Glomerular endothelial cell (primary cell): ENCODE measurements around the gene PALM. TPM values are rescaled to one million over a fixed set of nuclear protein-coding genes. Genes with fewer than 3 reads are reported as not detected.
"Not testable (repeated sequence)": the region's sequence is repeated elsewhere in the genome, so short reads cannot be mapped to it uniquely, and the experiment has no call there.

ENCODE experiments used
- DNase-seq: peaks from one replicate; pipeline ENCODE4 v3.0.0-alpha.2; 2011; ENCODE audit warnings: low read depth, low spot score; ENCODE audit errors: extremely low read depth
- total RNA-seq: library from RNA; depleted of rRNA; stranded (reverse); fragments of >200 nt; gene quantifications from 2 replicates; pipeline ENCODE4 v1.2.3, GENCODE V29; 2015

PALM gene, protein sequence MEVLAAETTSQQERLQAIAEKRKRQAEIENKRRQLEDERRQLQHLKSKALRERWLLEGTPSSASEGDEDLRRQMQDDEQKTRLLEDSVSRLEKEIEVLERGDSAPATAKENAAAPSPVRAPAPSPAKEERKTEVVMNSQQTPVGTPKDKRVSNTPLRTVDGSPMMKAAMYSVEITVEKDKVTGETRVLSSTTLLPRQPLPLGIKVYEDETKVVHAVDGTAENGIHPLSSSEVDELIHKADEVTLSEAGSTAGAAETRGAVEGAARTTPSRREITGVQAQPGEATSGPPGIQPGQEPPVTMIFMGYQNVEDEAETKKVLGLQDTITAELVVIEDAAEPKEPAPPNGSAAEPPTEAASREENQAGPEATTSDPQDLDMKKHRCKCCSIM
- 48.9 and 52.8 TPM in 2 replicates for total RNA-seq

DNA sequence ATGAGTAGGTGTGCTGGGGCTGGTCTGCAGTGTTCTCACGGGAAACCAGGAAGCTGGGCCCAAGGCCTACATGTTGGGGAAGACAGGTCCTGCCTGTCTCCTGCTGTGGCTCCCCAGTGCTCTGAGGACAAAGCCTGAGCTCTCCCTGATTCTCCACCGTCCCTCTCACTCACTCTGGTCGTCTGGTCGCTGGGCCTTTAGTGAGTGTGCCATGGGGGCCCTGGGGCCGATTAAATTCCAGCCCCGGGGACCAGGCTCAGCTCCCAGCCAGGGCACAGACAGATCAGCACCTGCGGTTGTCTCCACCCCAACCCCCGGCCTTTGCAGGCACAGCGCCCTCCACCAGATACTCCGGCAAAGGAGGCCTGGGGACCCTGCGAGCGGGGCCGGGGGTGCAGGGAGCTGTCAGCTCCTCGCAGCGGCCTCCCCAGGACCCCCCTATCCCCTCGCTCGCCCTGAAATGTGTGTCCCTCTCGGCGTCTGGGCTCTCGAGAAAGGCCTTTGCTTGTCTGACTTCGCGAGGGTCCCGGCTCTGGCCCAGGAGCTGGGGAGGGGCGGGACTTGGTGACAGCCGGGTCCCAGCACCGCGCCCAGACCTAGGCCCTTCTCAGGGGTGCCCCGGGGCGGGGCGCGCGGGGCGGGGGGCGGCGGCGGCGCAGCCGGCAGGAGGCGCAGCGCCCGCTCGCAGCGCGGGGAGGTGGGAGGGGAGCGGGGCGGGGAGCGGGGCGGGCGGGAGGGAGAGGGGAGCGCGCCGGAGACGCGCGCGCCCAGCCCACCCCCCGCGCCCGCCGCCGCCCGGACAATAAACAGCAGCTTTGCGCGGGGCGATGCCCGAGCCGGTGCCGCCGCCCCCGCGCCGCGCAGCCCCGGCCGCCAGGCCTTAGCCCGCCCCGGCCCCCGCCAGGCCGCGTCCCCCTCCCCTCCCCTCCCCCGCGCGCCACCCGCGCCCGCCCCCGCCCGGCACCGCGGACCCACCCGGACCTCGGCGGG, at the start of gene PALM:
TSS of gene PALM (plus strand) at position 782 of the 990 bp plus-strand sequence. CDS start 212 bp downstream, outside the sequence.
- no peak for DNase-seq

DNA sequence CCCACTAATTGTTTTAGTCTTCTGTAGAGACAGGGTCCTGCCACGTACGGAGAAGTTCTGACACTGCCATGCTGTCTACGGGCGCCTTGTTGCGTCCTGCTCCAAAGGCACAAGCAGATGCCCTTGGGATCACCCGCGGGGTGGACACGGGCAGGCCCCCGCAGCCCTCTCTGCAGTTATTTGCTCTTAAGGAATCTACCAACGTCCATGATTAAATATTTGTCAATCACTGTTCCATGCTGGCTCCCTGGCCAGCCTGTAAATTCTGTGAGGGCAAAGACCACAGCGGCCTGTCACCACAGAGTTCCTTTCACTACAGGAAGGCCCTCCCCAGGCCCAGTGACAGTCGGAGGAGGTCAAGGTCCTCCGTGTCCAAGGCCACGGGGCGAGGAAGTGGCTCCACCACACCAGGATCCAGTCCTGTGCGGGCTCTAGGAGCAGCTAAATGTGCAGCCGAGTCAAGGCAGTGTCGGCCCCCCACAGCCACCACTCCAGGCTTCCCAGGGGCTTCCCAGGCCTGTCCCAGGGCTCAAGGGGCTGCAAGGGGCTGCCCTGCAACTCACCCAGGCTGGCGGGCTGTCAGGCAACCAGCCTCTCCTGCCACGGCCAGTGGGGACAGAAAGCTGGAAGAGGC, 47.8 kb upstream of the PALM start:
- no peak for DNase-seq

DNA sequence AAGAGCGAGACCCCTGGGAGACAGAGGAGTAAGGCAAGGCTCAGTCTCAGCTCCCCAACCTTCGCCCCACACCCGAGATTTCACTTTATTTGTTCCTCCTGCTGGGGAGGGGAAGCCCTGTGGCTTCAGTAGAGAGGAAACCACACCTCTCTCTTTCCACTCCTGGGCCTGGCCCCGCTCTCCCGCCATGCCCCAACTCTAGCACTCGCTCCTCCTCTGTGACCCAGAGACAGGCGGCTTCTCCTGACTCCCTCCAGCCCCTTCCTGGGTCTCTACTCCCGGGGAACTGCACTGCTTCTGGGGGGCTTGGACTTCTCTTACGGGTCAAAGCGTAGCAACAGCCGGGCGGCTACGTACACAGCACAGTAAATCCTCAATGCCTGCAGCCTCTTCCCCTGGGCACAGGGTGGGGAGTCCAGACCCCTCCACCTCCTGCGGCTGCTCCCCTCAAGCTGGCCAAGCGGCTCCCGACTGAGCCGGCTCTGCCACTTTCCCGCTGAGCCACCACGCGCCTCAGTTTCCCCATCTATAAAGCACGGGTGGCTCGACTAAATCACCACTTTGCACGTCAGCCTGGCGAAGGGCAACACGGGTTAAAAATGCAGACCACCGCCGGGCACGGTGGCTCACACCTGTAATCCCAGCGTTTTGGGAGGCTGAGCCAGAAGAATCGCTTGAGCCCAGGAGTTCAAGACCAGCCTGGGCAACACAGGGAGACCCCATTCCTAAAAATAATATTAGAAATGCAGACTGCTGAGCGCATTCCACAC, 47.1 kb upstream of the PALM start:
- no peak for DNase-seq

DNA sequence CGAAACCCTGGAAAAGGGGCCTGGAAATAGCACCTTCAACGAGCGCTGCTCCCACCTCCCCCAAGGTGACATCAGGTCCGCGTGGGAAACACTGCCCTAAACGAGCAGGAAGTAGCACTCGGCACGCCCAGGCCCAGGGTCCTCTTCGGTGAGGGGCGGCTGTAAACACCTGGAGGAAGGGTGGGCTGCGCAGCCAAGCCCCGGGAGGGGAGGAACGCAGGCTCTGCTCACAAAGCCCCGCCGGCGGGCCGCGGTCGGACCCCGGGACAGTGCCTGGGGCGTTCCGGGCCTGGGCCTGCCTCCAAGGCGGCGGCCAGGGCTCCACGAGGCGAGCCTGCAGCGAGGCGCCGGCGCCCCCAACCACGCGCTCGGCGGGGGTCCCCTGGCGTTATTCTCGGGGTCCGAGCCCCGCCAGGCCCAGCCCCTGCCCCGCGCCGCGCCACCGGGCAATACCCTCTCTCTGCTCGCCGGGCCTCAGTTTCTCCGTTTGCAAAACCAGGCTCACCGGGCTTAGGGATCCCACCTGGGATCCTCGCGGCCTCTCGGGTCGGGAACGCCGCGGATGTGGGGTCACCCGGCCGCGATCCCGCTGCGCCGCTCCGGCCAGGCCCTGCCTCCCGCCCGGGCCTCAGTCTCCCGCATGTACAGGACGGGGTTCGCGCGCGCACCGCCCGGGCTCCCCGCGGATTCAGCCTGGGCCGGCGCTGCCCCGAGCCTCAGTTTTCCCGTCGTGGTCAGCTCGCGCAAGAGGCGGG, 46.4 kb upstream of the PALM start:
- no peak for DNase-seq

DNA sequence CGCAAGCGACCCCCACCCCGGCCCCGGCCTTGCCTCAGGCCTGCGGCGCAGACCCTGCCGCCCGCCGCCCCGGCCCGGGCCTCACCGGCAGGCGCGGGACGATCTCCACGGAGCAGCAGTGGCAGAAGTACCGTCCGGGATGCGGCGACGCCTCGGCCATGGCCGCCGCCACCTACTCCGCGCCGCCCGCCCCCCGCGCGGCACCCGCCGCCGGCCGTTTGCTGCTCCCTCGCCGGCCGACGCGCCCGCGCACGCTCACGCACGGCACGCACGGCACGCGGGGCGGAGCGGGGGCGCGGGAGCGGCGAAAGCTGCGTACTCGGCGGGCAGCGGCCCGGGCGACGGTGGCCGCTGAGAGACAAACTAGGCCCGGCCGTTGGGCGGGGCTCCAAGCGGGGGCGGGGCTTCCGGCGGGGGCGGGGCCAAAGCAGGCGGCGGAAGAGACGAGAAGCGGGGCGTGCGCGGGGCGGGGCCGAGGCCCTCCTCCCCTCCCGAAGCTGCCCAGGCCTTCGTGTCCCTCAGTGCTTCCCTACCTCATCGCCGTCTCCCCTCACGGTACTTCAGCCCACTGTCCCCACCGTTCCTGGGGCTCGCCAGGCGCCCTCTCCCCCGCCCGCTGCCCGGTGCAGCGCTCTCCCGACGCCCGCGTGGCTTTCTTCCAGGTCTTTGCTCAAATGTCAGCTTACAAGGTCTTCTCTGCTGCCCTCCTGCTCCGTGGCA, 45.6 kb upstream of the PALM start, which contains the start of gene RNF126:
TSS of gene RNF126 (minus strand) at position 253 of the 720 bp plus-strand sequence. CDS start at position 160, 93 bp downstream.
- no peak for DNase-seq

DNA sequence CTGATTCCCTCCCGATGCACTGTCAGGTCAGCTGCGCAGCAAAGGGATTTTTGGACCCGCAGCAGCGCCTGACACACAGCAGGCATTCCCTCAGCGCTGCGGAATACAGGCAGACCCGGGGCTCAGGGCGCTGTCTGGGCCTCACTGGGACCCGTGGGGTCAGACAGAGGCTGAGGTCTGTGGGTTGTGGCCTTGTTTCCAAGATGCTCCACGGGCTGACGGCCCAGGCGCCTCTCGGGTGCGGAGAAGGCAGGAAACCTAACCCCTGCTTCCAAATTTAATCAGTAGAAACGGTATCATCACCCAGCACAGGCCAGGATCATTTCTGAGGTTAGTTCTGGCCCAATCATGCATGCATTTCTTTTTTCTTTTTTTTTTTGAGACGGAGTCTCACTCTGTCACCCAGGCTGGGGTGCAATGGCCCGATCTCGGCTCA, 45.0 kb upstream of the PALM start:
- DNase-seq, result no peak

DNA sequence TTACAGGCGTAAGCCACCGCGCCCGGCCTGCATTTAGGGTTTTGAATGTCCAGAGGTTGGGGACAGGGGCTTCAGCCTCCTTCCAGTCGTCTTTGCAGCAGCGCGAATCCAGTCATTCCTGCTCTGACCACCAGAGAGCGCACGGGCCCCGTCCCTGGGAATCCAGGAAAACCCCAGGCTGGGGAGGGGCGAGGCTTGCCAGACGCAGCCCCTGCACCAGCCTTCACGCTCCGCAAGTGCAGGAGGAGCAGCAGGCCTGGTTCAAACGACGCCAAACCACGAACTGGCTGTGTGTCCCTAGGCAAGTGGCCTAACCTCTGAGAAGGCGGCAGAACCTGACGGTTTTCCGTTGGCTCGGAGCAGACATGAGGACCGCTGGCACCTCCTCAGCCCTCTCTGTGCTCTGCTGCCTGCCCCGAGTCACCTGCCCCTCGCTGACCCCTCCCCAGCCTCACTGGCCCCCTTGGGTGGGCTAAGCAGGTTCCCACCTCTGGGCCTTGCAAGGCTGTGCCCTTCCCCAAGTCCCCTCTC, 43.8 kb upstream of the PALM start:
- no peak for DNase-seq

DNA sequence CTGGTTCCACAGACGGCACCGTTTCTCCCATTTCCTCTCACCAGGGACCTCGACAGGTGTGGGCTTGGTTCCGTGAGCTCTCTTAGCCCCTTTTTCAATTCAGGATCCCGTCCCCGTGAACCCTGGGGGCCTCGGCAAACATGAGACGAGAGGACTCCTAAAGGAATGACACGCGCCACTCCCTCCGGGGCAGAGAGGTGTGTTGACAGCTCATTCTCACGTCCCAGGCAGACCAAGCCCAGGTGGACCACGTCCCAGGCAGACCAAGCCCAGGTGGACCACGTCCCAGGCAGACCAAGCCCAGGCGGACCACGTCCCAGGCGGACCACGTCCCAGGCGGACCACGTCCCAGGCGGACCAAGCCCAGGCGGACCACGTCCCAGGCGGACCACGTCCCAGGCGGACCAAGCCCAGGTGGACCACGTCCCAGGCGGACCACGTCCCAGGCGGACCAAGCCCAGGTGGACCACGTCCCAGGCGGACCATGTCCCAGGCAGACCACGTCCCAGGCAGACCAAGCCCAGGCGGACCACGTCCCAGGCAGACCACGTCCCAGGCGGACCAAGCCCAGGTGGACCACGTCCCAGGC, 41.7 kb upstream of the PALM start:
- DNase-seq, result not testable (repeated sequence)

DNA sequence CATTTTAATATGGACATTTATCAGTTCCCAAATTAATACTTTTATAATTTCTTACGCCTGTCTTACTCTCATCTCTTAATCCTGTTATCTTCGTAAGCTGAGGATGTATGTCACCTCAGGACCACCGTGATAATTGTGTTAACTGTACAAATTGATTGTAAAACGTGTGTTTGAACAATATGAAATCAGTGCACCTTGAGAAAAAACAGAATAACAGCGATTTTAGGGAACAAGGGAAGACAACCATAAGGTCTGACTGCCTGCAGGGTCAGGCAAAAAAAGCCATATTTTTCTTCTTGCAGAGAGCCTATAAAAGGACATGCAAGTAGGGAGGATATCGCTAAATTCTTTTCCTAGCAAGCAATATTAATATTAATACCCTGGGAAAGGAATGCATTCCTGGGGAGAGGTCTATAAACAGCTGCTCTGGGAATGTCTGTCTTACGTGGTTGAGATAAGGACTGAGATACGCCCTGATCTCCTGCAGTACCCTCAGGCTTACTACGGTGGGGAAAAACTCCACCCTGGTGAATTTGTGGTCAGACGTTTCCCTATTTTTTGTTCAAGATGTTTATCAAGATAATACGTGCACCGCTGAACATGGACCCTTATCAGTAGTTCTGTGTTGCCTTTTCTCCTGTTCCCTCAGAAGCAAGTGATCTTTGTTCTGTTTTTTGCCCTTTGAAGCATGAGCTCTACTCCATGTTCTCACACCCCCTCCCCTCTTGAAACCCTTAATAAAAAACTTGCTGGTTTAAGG, 39.9 kb upstream of the PALM start:
- DNase-seq, result not testable (repeated sequence)

DNA sequence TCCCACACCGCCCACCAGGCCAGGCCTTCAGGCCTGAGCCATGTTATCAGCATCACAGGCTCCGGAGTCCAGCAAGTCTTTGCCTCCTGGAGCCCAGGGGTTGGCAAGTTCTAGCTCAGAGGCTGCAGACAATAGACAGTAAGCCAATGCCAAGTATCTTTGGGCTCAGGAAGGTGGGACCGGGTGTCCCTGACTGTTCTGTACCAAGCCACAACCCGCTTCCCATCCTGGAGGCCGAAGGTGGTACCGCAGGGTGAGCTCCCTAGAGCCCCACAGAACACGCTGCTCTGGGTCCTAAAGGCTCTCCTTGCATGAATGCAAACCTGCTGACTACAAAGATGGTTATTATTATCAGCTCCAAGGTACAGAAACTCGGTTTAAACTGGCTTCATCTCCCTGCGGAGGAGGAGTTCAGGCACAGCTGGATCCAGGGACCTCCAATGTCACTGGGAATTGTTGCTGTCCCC, 38.1 kb upstream of the PALM start:
- DNase-seq, result no peak

DNA sequence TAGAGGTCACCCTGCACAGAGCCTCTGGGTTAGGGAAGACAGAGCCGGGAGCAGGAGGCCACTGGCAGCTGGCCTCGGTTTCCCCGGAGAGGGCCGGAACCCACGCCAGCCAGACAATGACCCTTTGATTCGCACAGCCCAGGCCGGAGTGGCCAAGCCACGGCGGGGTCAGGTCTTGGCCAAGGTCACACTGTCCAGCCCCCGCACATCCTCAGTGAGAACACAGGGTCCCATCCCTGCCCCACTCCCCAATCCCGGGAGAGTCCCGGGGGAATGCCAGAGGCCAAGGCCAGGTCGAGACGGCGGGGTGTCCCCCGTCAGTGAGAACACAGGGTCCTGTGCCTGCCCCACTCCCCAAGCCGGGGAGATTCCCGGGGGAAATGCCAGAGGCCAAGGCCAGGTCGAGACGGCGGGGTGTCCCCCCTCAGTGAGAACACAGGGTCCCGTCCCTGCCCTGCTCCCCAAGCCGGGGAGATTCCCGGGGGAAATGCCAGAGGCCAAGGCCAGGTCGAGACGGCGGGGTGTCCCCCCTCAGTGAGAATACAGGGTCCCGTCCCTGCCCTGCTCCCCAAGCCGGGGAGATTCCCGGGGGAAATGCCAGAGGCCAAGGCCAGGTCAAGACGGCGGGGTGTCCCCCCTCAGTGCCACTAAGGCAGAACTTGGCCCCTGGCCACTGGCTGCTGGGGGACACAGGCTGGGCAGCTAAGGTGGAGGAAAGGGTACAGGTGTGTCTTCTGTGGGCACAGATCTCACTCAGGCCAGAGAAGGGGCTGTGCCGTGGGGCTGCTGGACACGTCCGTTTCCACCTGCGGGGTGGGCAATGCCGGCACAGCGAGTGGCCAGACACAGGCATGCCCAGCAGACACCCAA, 34.2 kb upstream of the PALM start:
- DNase-seq, result no peak

DNA sequence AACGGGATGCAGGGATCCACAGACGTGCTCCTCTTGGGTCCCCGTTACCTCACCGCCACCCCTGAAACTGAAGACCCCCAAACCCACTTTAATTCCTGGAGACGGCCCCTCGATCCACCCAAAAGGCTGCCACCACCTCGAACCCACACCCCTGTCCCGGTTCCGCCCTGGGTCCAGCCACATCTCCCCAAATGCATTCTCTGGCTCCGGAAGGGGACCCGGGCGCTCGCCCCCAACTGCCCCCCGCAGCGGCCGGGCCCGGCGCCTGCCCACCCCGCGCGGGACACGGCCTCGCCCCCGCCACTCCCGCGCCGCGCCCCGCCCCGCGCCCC, 32.8 kb upstream of the PALM start:
- no peak for DNase-seq

DNA sequence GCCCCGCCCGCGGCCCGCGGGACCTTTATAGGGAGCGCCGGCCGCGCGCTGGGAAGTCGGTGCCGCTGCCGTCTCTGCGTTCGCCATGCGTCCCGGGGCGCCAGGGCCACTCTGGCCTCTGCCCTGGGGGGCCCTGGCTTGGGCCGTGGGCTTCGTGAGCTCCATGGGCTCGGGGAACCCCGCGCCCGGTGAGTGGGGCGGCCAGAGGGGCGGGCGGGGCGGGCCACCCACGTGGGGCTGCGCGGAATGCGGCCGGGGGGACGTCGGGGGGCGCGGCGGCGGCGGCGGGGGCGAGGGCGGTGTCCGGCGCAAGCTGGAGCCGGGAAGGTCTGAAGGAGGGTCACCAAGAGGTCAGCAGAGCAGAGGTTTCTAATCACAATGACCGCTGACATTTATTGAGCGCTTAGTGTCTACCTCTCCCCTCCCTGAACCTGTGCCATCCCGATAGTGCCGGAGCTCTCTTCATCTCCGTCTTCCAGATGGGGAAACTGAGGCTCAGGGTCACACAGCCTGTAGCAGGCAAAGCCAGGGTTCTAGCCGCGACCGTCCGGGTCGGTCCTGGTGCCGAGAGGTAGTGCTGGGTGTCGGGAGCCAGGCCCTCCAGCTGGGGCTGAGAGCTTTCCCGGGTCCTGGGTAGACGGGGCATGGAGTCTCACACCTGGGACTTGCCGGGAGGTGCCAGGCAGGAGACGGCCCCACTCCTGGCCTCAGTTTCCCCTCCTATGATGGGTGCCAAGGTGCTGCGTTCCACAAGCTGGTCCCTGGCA, 32.2 kb upstream of the PALM start, which contains the start of gene FSTL3:
TSS of gene FSTL3 (plus strand) at position 54 of the 767 bp plus-strand sequence. CDS start at position 86, 32 bp downstream.
- no peak for DNase-seq

DNA sequence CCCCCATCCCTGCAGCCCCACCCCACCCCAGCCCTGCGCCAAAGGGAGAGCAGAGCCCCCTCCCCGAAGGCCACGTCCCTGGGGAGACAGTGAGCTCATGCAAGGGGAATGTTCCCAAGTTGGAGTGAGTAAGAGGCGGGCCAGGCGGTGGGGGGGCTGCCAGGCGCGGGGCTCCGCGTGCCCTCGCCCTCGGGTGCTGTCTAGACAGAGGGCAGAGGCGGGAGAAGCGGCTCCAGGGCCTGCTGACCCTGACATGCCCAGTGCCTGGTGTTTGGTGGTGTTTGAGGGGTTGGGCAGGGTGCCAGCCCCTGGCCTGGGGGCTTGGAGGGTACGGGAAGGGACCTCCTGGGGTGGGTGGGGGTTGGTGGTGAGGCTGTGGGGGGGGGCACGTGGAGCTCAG, 31.5 kb upstream of the PALM start:
- DNase-seq, result no peak

DNA sequence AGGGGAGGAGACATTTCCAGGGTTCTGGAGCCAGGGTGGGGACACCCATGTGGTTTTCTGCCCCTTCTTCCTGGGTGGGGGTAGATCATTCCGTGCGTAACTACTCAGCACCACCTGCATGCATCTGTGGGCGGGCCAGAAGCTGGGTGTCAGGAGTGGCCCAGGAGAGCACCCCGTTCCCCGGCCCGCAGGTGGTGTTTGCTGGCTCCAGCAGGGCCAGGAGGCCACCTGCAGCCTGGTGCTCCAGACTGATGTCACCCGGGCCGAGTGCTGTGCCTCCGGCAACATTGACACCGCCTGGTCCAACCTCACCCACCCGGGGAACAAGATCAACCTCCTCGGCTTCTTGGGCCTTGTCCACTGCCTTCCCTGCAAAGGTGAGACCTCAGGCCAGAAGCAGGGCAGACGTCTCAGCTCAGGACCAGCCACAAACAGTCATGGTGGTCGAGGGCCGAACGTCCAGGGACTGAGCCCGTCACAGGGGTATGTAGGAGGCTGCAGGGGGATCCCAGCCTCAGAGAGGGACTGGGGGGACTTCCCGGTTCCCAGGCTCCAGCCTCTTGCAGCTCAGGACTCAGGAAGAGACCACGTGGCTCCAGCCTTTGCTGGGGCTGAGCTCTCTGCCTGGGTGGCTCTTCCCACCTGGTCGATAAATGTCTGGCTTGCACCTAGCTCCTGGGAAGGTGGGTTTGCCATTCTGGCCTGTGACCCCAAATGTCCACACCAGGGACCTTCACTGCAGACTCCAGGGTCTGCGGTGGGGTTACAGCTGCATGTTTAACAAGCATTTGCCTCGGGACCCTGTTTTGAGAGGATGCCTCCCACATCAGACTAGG, 30.9 kb upstream of the PALM start:
- DNase-seq, result no peak
